B cell (primary cell): ENCODE measurements around the gene FAM153A. TPM values are rescaled to one million over a fixed set of nuclear protein-coding genes. Genes with fewer than 3 reads are reported as not detected.
"Not testable (repeated sequence)": the region's sequence is repeated elsewhere in the genome, so short reads cannot be mapped to it uniquely, and the experiment has no call there.

ENCODE experiments used
- ATAC-seq: fragments of 200-7000 bp; cut with Tn5 transposase; one replicate; pipeline ENCODE4 v1.10.0; 2021; ENCODE audit warnings: low read depth, mild to moderate bottlenecking, moderate number of reproducible peaks, moderate library complexity
- CTCF ChIA-PET: fragments of 350-600 bp; sonication (Branson Sonifier 250); formaldehyde crosslinking; loops from one replicate; lab custom pipeline; 2021; ENCODE audit warnings: antibody characterized with exemption, inconsistent platforms; lab: Charles Lee
- POLR2A ChIA-PET: fragments of 350-600 bp; sonication (Branson Sonifier 250); formaldehyde crosslinking; loops from one replicate; lab custom pipeline; 2021; ENCODE audit warnings: antibody characterized with exemption; lab: Charles Lee
- DNase-seq: peaks from one replicate; pipeline ENCODE4 v3.0.0; 2013
- H2AFZ ChIP-seq: 2 replicates; pipeline ENCODE4 v1.6.1; 2012; ENCODE audit warnings: mild to moderate bottlenecking, low read depth, low read length; ENCODE audit not compliant: insufficient read depth, poor library complexity, severe bottlenecking
- H3K27ac ChIP-seq, 2 donors: 1 replicate in 1 of 2; 2 replicates in 1 of 2; pipeline ENCODE4 v1.5.1; 2012 to 2013; ENCODE audit warnings: low read length in 2 of 2, mild to moderate bottlenecking in 2 of 2, moderate library complexity in 1 of 2
- H3K27me3 ChIP-seq, 4 experiments: fragments of 200-600 bp in 1 of 4; sonication (generic) in 1 of 4; replicated peaks in 1 of 4; 1 replicate in 2 of 4; 2 replicates in 2 of 4; pipeline versions ENCODE4 v1.6.1 to v1.7.0; 2013 to 2016; ENCODE audit warnings: low read length in 3 of 4, mild to moderate bottlenecking in 2 of 4, mixed read lengths in 1 of 4, moderate library complexity in 1 of 4; ENCODE audit not compliant: insufficient read depth in 4 of 4, control insufficient read depth in 3 of 4; ENCODE audit errors: control extremely low read depth in 1 of 4
- H3K36me3 ChIP-seq, 2 experiments: replicated peaks in 1 of 2; 1 replicate in 1 of 2; 2 replicates in 1 of 2; pipeline versions ENCODE4 v1.6.1 to v1.7.1; 2013; ENCODE audit warnings: low read length in 1 of 2; ENCODE audit not compliant: insufficient read depth in 2 of 2, control insufficient read depth in 1 of 2; ENCODE audit errors: control extremely low read depth in 1 of 2, extremely low read depth in 1 of 2
- H3K4me1 ChIP-seq, 2 donors: fragments of 200-600 bp in 1 of 2; sonication (generic) in 1 of 2; 1 replicate in 1 of 2; 2 replicates in 1 of 2; pipeline versions ENCODE4 v1.5.1 to v1.6.1; 2013 to 2017; ENCODE audit warnings: low read length in 2 of 2; ENCODE audit not compliant: control insufficient read depth in 2 of 2, insufficient read depth in 2 of 2
- H3K4me2 ChIP-seq: replicated peaks from 2 replicates; pipeline ENCODE3; 2012; ENCODE audit warnings: mild to moderate bottlenecking, low read depth, low read length; ENCODE audit not compliant: poor library complexity, severe bottlenecking
- H3K4me3 ChIP-seq, 5 experiments: fragments of 200-600 bp in 1 of 5; sonication (generic) in 1 of 5; 1 replicate in 3 of 5; 2 replicates in 2 of 5; pipeline versions ENCODE4 v1.5.1 to v1.7.0; 2011 to 2016; ENCODE audit warnings: low read length in 4 of 5, mild to moderate bottlenecking in 4 of 5, low read depth in 2 of 5, control low read depth in 1 of 5, moderate library complexity in 1 of 5; ENCODE audit not compliant: insufficient read depth in 1 of 5; ENCODE audit errors: control extremely low read depth in 1 of 5, extremely low read depth in 1 of 5
- H3K79me2 ChIP-seq: fragments of 200-600 bp; sonication (generic); one replicate; pipeline ENCODE4 v1.6.0; 2016; ENCODE audit warnings: low read length; ENCODE audit not compliant: control insufficient read depth, insufficient read depth
- H3K9ac ChIP-seq: fragments of 200-600 bp; sonication (generic); 2 replicates; pipeline ENCODE4 v1.6.1; 2017; ENCODE audit warnings: mild to moderate bottlenecking, low read length, moderate library complexity
- H3K9me3 ChIP-seq, 3 donors: one replicate each; pipeline versions ENCODE4 v1.6.1 to v1.7.1; 2013; ENCODE audit warnings: low read length in 2 of 3; ENCODE audit not compliant: control insufficient read depth in 2 of 3, insufficient read depth in 1 of 3; ENCODE audit errors: control extremely low read depth in 1 of 3
- H4K20me1 ChIP-seq: 2 replicates; pipeline ENCODE4 v1.6.0; 2012; ENCODE audit warnings: mild to moderate bottlenecking, low read length; ENCODE audit not compliant: insufficient read depth, control insufficient read depth, poor library complexity, severe bottlenecking
- H3K27ac Mint-ChIP-seq: one replicate; pipeline ENCODE4 v1.8.0; 2021; ENCODE audit warnings: mixed read lengths
- H3K27me3 Mint-ChIP-seq: one replicate; pipeline ENCODE4 v1.8.0; 2021; ENCODE audit warnings: mixed read lengths
- H3K4me1 Mint-ChIP-seq: one replicate; pipeline ENCODE4 v1.8.0; 2021; ENCODE audit warnings: mixed read lengths
- H3K4me3 Mint-ChIP-seq: one replicate; pipeline ENCODE4 v1.8.0; 2021; ENCODE audit warnings: mixed read lengths
- H3K9me3 Mint-ChIP-seq: one replicate; pipeline ENCODE4 v1.8.0; 2022; ENCODE audit warnings: mixed read lengths; ENCODE audit not compliant: insufficient read depth
- WGBS: methylation state at CpG from one replicate; pipeline ENCODE4 v1.1.5; 2013; ENCODE audit warnings: missing lambda C conversion rate; ENCODE audit not compliant: insufficient coverage; 5-methylcytosine and 5-hydroxymethylcytosine counted together
- intact Hi-C: fragments of 100-400 bp; cut with micrococcal nuclease; formaldehyde crosslinking; loops from one replicate; pipeline ENCODE4 v1.10.0; 2022
- polyA plus RNA-seq: library from polyadenylated mRNA; depleted of rRNA; stranded (reverse); fragments of >200 nt; gene quantifications from 2 replicates; pipeline ENCODE4 v1.2.3, GENCODE V29; 2012
- total RNA-seq, 2 donors: library from RNA; stranded (reverse); fragments of 120-200 nt in 1 of 2; gene quantifications; 1 replicate in 1 of 2; 2 replicates in 1 of 2; pipeline versions ENCODE4 v1.2.3 to v1.2.4, GENCODE V29; 2013 to 2022

FAM153A gene
- total and polyA plus RNA-seq, 2 donors (not counting 1 experiment from before 2014, with no cell fraction given): 0.17 to 1.5 TPM

DNA sequence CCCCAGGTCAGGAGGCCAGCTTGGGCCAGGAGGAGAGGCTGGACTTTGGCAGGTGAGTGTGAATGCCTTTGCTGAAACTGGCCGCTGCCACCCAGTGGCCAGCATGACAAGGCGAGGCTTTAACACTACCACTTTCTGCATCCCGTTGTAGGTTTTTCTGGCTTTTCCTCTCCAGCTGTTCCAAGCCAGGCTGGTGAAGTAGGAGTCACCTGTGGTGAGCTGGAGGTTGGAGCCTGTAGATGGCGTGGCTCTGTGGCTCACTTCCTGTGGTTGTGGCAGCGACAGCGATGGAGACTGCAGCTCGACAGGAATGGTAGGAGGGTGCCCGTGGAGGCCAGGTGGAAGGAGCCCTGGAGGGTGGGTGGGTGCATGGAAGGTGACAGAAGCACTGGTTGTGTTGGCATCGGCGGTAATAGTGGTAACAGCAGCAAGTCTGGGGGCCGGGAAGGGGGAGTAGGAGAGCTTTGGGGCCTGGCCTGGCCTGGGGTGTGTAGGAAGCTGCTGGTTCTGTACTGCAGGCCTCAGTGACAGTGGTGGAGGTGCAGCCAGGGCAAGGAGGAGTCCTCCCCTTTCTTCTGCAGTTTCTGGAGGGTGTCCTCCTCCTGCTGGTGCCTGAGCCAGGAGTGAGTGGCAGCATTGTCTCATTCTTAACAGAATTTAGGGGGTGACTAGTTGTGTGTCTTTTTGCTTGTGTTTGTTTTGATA, 26.7 kb upstream of the FAM153A start:
- H3K79me2 ChIP-seq, POLR2A ChIA-PET, H3K36me3 ChIP-seq, intact Hi-C loops, H3K4me3 Mint-ChIP-seq, H3K4me1 ChIP-seq, H2AFZ ChIP-seq, H3K27ac ChIP-seq, H3K9ac ChIP-seq, H3K9me3 Mint-ChIP-seq, H3K27me3 ChIP-seq, H3K9me3 ChIP-seq, H3K27ac Mint-ChIP-seq, H3K4me3 ChIP-seq, DNase-seq, H3K4me2 ChIP-seq, H4K20me1 ChIP-seq, ATAC-seq, H3K27me3 Mint-ChIP-seq, CTCF ChIA-PET, H3K4me1 Mint-ChIP-seq: not testable (repeated sequence)
- WGBS: no CpG with 5 or more reads among the region's 11 CpGs

DNA sequence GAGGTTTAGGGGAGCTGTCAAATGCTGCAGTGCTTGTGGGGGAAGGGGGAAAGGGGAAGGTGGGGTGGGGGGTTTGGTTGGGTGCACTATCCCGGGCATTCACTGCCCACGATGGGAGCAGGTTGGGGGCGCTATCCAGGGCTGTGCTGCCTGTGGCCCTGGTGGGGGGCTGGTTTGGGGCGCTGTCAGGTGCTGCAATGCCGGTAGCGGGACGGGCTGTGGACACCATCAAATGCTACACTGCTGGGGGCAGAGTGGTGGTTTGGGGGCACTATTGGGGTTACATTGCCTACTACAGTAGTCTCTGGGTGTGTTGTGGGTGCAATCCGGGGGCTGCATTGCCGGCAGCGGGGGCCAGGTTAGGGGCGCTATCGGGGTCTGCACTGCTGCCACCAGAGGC, 25.7 kb upstream of the FAM153A start:
- H3K9ac ChIP-seq, H3K36me3 ChIP-seq, ATAC-seq, H3K4me3 ChIP-seq, CTCF ChIA-PET, H3K4me1 Mint-ChIP-seq, H4K20me1 ChIP-seq, H3K27ac ChIP-seq, H3K9me3 ChIP-seq, H3K27ac Mint-ChIP-seq, H2AFZ ChIP-seq, intact Hi-C loops, H3K79me2 ChIP-seq, H3K4me3 Mint-ChIP-seq, POLR2A ChIA-PET, H3K4me1 ChIP-seq, H3K27me3 ChIP-seq, H3K27me3 Mint-ChIP-seq, H3K9me3 Mint-ChIP-seq, H3K4me2 ChIP-seq, DNase-seq: not testable (repeated sequence)
- no CpG with 5 or more reads among the region's 12 CpGs for WGBS

GRCh38 chr5:177807265-177807664, 24.6 kb upstream of the FAM153A start:
- H3K9ac ChIP-seq, H3K27ac Mint-ChIP-seq, H3K9me3 Mint-ChIP-seq, H3K4me1 Mint-ChIP-seq, H3K27ac ChIP-seq, H3K4me3 Mint-ChIP-seq, POLR2A ChIA-PET, H3K27me3 Mint-ChIP-seq, H3K4me1 ChIP-seq, H3K27me3 ChIP-seq, H3K4me3 ChIP-seq, H3K4me2 ChIP-seq, H3K36me3 ChIP-seq, ATAC-seq, H4K20me1 ChIP-seq, intact Hi-C loops, CTCF ChIA-PET, DNase-seq, H3K9me3 ChIP-seq, H2AFZ ChIP-seq, H3K79me2 ChIP-seq: not testable (repeated sequence)
- WGBS: no CpG with 5 or more reads among the region's 18 CpGs

GRCh38 chr5:177801427-177801826, 18.7 kb upstream of the FAM153A start:
- H3K9ac ChIP-seq, H3K27ac ChIP-seq, H3K27me3 ChIP-seq, POLR2A ChIA-PET, H3K4me3 ChIP-seq, H4K20me1 ChIP-seq, H3K27ac Mint-ChIP-seq, H2AFZ ChIP-seq, H3K36me3 ChIP-seq, H3K4me2 ChIP-seq, H3K4me1 Mint-ChIP-seq, CTCF ChIA-PET, H3K4me1 ChIP-seq, H3K4me3 Mint-ChIP-seq, intact Hi-C loops, DNase-seq, ATAC-seq, H3K27me3 Mint-ChIP-seq, H3K9me3 Mint-ChIP-seq, H3K9me3 ChIP-seq, H3K79me2 ChIP-seq: not testable (repeated sequence)
- no CpG with 5 or more reads among the region's 5 CpGs for WGBS
